Epithelial cell of proximal tubule (primary cell): ENCODE data around the gene PPP2R2C. TPM values are rescaled to one million over a fixed set of nuclear protein-coding genes. Genes with fewer than 3 reads are reported as not detected.

Experiments
- DNase-seq: peaks from one replicate; pipeline ENCODE4 v3.0.0-alpha.2; 2011; ENCODE audit warnings: low read depth
- H3K4me3 ChIP-seq: 2 replicates; pipeline ENCODE4 v1.5.1; 2011; ENCODE audit warnings: low read depth, mild to moderate bottlenecking, low read length
- CTCF ChIP-seq: conservative IDR thresholded peaks from 2 replicates; pipeline ENCODE4 v1.5.1; 2012; ENCODE audit warnings: low read depth, mild to moderate bottlenecking, low read length
- total RNA-seq: library from RNA; depleted of rRNA; stranded (reverse); fragments of >200 nt; gene quantifications from 2 replicates; pipeline ENCODE4 v1.2.3, GENCODE V29; 2015

Gene PPP2R2C
- total RNA-seq, 1 donor from 2014 or later: not detected

GRCh38 chr4:6280365-6280996 lies 191.9 kb downstream of the PPP2R2C start:
- DNase-seq: no peak
- TF ChIP-seq CTCF: no peak
- no peak overlapping the region for H3K4me3 ChIP-seq

GRCh38 chr4:6279582-6280289 lies 192.7 kb downstream of the PPP2R2C start:
- no peak overlapping the region for H3K4me3 ChIP-seq
- no peak for TF ChIP-seq CTCF
- DNase-seq: no peak

GRCh38 chr4:6278801-6279197 lies 193.6 kb downstream of the PPP2R2C start:
- TF ChIP-seq CTCF: no peak
- DNase-seq: no peak

GRCh38 chr4:6277935-6278800 lies 194.2 kb downstream of the PPP2R2C start:
- no peak for TF ChIP-seq CTCF
- DNase-seq: no peak
- no peak overlapping the region for H3K4me3 ChIP-seq

More at GRCh38 chr4:6278801-6279197, 193.6 kb downstream of the PPP2R2C start:
- no peak overlapping the region for H3K4me3 ChIP-seq

- no peak for TF ChIP-seq CTCF
- no peak overlapping the region for H3K4me3 ChIP-seq
- no peak for DNase-seq
Observed at GRCh38 chr4:6277139-6277802, 195.1 kb downstream of the PPP2R2C start.

- no peak for TF ChIP-seq CTCF
- H3K4me3 ChIP-seq: no peak overlapping the region
- DNase-seq: no peak
Observed at GRCh38 chr4:6275898-6276806, 196.3 kb downstream of the PPP2R2C start.
